Rectal smooth muscle tissue (tissue), 1 donor: ENCODE measurements around the gene DOC2B.
"Not testable (repeated sequence)": the region's sequence is repeated elsewhere in the genome, so short reads cannot be mapped to it uniquely, and the experiment has no call there.

Experiments
- H3K27ac ChIP-seq: one replicate; pipeline ENCODE4 v1.7.0; 2013; ENCODE audit warnings: low read depth, low read length, inconsistent platforms
- H3K27me3 ChIP-seq: one replicate; pipeline ENCODE4 v1.7.0; 2013; ENCODE audit warnings: low read length; ENCODE audit not compliant: control insufficient read depth, insufficient read depth
- H3K36me3 ChIP-seq: one replicate; pipeline ENCODE4 v1.7.0; 2013; ENCODE audit warnings: low read length; ENCODE audit not compliant: control insufficient read depth, insufficient read depth
- H3K4me1 ChIP-seq: one replicate; pipeline ENCODE4 v1.7.0; 2013; ENCODE audit warnings: low read length; ENCODE audit not compliant: control insufficient read depth, insufficient read depth
- H3K4me3 ChIP-seq: one replicate; pipeline ENCODE4 v1.7.0; 2013; ENCODE audit warnings: low read length
- H3K9ac ChIP-seq: one replicate; pipeline ENCODE4 v1.7.0; 2013; ENCODE audit warnings: low read length

Gene DOC2B

DNA sequence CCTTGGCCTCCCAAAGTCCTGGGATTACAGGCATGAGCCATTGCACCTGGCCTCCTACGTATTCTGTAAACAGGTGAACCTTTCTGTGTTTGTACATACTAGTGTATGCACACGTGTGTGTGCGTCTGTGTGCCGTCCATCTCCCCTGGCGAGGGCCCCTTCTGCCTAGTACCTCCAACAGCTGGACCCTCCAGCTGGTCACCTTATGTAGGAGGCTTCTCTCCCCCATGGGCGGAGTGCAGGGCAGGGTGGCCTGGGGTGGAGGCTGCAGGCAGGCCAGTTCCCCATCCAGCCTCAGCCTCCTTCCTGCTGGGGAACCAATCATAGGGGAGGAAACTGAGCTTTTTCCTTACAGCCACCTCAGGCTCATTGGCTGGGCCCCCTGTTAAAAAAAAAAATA is 24.4 kb upstream of the DOC2B start:
- Histone ChIP-seq H3K27me3 (no peaks in the 10 kb centered on the region), H3K27ac (no peak overlapping the region), H3K4me1 (no peaks in the 10 kb centered on the region), H3K4me3 (no peak overlapping the region), H3K9ac (no peak overlapping the region), H3K36me3 (no peaks in the 10 kb centered on the region)

DNA sequence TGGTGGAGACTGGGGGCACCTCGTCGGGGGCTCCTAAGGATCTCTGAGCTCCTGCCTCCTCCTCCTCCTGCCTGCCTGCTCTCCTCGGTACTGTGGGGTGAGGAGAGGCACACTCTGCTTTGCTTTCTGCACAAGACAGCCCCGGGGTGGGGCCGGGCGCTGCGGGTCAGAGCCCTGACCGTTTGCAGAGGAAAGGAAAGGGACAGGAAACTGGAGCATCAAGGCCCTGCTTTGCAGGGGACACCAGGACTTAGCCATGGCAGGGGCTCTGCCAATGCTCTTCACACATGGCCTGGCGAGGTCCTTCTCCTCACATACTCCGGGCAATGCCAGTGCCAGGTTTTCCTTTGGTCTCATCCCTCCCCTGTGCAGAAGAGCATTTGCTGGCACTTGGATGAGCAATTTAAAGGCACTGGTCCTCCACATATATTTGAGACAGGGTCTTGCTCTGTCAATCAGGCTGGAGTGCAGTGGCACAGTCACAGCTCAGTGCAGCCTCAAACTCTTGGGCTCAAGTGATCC is 23.8 kb upstream of the DOC2B start:
- Histone ChIP-seq H3K27me3 (peaks cover 4% of the 10 kb centered on the region), H3K4me3 (no peak overlapping the region), H3K4me1 (no peaks in the 10 kb centered on the region), H3K36me3 (no peaks in the 10 kb centered on the region), H3K27ac (no peak overlapping the region), H3K9ac (no peak overlapping the region)

DNA sequence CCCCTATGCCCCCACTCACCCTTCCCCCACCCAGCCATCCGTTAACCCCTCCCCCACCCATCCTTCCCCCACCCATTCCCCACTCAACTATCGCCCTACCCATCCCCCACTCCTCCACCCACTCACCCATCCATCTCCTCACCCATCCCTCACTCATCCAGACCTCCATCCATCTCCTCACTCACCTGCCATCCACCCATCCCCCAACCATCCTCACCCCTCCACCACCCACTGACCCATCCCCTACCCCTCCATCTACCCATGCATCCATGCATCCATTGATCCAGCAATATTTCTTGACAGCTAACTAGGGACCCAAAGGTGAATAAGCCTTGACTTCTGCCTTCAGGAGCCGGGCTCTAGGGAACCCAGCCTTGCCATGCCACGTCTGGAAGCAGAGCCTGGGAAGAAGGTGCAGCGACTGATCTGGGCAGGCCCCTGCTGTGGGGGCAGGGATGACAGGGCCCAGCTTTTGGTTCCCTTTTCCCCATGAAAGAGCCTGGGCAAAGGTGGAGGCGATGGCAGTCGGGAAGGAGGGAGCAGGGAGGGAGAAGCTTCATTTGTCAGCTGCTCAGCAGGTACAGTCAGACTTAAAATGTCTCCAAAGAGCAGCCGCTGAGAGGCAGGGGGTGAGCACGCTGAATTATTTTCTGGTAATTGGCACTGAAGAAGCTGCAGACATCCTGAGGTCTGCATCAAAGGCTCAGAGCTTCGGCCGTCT is 23.1 kb upstream of the DOC2B start:
- Histone ChIP-seq H3K9ac (no peak overlapping the region), H3K27ac (no peak overlapping the region), H3K4me3 (no peak overlapping the region), H3K36me3 (no peaks in the 10 kb centered on the region), H3K4me1 (no peaks in the 10 kb centered on the region), H3K27me3 (peaks cover 4% of the 10 kb centered on the region)

DNA sequence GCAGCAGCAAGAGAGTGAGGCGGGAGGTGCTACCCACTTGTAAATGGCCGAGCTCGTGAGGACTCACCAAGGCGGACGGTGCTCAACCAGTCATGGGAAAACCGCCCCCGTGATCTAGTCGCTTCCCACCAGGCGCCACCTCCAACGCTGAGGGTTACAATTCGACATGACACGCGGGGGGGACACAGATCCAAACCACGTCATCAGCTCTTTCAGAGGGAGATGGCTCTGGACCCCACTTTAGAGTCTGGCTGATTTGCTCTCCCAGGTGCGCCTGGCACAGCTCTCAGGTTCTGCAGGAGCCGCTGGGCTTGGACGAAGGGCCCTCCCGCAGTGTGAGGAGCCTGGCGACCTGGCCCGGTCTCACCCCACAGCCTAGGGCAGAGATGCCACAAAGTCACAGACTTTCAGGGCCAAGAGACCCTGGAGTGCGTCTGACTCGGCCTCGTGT is 21.1 kb upstream of the DOC2B start:
- H3K4me1 ChIP-seq = no peaks in the 10 kb centered on the region
- no peak overlapping the region for H3K4me3 ChIP-seq
- H3K27me3 ChIP-seq = peaks cover 4% of the 10 kb centered on the region
- H3K36me3 ChIP-seq = no peaks in the 10 kb centered on the region
- H3K9ac ChIP-seq = no peak overlapping the region
- H3K27ac ChIP-seq = no peak overlapping the region

DNA sequence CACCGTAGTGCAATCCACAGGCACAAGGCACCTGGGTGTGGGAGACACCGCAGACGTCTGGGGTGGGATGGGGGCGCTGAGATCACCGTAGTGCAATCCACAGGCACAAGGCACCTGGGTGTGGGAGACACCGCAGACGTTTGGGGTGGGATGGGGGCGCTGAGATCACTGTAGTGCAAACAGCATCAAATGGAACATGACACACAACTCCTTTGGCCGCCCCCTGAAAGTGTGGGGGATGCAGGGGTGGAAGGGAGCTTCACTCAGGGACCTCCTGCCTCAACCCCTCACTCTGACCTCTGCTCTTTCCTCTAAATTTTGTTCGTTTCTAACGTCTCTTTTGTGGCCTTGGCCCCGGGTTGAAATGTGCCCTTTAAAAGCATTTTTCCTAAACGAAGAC is 20.3 kb upstream of the DOC2B start:
- H3K4me1 ChIP-seq, H3K27ac ChIP-seq, H3K27me3 ChIP-seq, H3K9ac ChIP-seq, H3K4me3 ChIP-seq, H3K36me3 ChIP-seq: not testable (repeated sequence)

DNA sequence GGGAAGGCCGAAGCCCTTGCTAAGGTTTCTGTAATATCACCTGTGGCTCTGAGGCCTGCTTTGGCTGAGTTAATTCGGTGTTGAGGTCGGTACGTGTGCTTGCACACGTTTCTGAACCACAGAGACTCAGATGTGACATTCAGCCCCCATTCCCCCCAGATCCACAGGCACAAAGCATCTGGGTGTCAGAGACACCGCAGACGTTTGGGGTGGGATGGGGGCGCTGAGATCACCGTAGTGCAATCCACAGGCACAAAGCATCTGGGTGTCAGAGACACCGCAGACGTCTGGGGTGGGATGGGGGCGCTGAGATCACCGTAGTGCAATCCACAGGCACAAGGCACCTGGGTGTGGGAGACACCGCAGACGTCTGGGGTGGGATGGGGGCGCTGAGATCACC is 19.8 kb upstream of the DOC2B start:
- not testable (repeated sequence) for H3K27me3 ChIP-seq, H3K4me3 ChIP-seq, H3K4me1 ChIP-seq, H3K9ac ChIP-seq, H3K36me3 ChIP-seq, H3K27ac ChIP-seq

DNA sequence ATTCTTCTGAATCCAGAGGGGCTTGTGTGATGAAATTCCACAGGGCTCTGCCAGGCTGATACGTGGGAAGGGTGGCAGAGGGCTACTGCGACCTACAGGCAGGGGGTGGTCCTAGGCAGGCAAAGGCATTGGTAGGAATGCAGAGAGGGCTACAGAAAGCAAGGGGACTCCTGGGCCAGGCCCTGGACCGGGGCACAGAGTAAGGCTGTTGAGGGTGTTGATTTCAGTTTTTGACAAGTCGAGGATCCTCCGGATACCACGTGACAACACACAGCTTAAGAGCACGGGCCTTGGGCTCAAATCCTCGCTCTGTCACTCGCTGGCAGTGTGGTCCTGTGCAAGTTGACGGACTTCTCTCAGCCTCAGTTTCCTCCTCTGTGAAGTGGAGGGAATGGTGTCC is 19.1 kb upstream of the DOC2B start:
- Histone ChIP-seq H3K4me1 (no peaks in the 10 kb centered on the region), H3K9ac (no peak overlapping the region), H3K27ac (no peak overlapping the region), H3K4me3 (no peak overlapping the region), H3K27me3 (peaks cover 4% of the 10 kb centered on the region), H3K36me3 (no peaks in the 10 kb centered on the region)

DNA sequence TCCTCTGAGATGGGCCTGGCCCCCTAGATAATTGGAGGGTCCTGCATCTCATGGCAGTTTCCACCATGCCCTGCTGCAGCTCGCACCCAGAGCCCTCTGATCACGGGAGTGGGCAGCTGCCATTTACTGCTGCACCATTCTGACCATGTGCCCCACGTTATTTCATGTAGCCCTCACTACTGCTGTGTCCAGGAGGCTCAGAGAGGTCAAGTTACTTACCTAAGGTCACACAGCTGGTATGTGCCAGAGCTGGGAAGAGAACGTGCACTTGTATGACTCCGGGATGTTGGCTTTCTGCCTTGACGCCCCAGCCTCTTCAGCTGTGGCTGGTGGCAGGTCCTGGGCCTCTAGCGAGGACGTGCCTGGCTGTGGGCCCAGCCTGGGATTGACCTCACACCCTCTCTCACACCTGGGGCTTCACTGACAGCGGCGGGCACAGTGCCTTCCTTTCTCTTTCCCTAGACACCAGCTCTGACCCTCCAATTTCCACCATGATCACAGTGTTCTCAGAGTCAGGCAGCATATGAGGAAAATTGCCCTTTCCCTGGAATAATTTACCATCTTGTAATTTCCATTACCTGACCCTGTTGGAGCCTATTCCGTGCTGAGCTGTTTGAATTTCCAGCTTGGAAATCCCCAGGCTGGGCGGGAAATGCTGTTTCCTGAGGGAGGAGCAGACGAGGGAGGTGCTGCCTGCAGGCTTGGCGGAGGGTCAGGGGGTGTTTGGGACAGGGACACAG is 18.5 kb upstream of the DOC2B start:
- peaks cover 4% of the 10 kb centered on the region for H3K27me3 ChIP-seq
- H3K36me3 ChIP-seq = no peaks in the 10 kb centered on the region
- H3K4me3 ChIP-seq = no peak overlapping the region
- H3K9ac ChIP-seq = no peak overlapping the region
- no peak overlapping the region for H3K27ac ChIP-seq
- no peaks in the 10 kb centered on the region for H3K4me1 ChIP-seq

DNA sequence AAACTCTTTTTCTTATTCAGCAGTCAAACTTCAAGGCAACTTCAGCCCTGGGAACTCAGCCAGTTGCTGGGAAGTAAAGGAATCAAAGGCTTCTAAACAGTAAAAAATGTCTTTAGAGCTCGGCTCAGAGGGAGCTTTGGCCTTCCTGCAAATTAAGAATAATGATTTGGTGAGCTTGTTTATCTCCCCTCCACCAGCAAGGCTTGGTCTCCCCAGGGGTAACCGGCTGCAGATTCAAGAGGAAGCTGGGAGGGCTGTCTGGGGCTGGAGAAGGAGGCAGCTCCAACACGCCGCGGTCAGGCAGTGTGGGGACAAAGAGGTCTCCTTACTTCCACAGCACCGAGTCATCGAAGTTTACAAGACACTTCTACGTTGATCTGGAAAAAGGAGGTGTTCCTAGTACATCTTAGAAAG is 17.7 kb upstream of the DOC2B start:
- Histone ChIP-seq H3K4me1 (no peaks in the 10 kb centered on the region), H3K27me3 (peaks cover 4% of the 10 kb centered on the region), H3K9ac (no peak overlapping the region), H3K4me3 (no peak overlapping the region), H3K27ac (no peak overlapping the region), H3K36me3 (no peaks in the 10 kb centered on the region)

DNA sequence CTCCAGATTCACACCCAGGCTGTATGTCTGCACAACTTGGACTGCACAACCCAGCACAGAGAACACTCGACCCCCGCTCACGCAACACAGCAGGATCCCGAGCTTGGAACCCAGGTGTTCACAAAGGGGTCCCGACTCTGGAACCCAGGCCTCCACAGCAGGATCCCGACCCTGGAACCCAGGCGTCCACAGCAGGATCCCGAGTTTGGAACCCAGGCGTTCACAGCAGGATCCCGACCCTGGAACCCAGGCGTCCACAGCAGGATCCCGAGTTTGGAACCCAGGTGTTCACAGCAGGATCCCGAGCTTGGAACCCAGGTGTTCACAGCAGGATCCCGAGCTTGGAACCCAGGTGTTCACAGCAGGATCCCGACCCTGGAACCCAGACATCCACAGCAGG is 16.8 kb upstream of the DOC2B start:
- H3K27ac ChIP-seq, H3K27me3 ChIP-seq, H3K36me3 ChIP-seq, H3K4me1 ChIP-seq, H3K4me3 ChIP-seq, H3K9ac ChIP-seq: not testable (repeated sequence)

DNA sequence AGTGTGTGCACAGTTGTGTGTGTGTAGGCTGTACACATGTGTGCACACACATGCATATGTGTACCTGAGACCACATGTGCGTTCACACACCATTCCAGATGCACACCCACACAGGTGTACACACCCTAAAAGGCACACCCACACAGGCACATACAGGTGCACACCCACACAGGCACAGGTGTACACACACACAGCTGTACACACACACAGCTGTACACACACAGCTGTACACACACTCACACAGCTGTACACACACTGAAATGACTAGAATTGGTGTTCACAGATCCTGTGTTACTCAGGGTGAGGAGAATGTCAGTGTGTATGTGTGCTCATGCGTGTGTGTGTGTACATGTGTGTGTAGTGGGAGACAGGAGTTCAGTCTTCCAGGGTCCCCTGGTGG is 15.9 kb upstream of the DOC2B start:
- H3K4me1 ChIP-seq = no peaks in the 10 kb centered on the region
- H3K27me3 ChIP-seq = peaks cover 7% of the 10 kb centered on the region
- H3K36me3 ChIP-seq = no peaks in the 10 kb centered on the region
- no peak overlapping the region for H3K27ac ChIP-seq
- H3K4me3 ChIP-seq = no peak overlapping the region
- H3K9ac ChIP-seq = no peak overlapping the region

DNA sequence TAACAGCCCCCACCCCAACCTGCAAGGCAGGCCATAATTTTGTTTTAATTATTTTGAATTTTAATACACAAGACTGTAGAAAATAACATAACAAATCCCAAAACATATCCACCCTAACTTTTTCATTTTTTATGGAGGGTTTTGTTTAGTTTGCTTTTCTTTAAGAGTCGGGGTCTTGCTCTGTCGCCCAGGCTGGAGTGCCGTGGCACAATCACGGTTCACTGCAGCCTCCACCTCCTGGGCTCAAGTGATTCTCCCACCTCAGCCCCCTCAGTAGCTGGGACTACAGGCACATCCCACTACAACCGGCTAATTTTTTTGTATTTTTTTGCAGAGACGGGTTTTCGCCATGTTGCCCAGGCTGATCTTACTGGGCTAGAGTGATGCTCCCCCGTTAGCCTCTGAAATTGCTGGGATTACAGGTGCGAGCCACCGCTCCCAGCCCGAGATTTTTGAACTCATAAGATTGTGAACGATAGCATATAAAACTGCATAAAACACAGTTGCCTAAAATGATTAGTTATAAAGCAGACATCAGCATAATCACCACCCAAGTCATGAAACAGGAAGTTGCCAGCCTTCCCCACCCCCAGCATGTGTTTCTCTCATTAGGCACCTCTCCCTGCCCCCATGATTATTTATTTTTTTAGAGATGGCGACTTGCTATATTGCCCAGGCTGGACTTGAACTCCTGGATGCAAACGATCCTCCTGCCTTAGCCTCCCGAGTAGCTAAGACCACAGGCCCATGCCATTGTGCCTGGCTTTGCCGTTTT is 13.6 kb upstream of the DOC2B start:
- Histone ChIP-seq H3K36me3 (no peaks in the 10 kb centered on the region), H3K9ac (no peak overlapping the region), H3K27ac (no peak overlapping the region), H3K4me1 (no peaks in the 10 kb centered on the region), H3K27me3 (peaks cover 3% of the 10 kb centered on the region), H3K4me3 (no peak overlapping the region)
